BE2C (cell line): Measurements from ENCODE around the gene TBC1D5.

Experiments used
- DNase-seq: peaks from one replicate; pipeline ENCODE4 v3.0.0-alpha.2; 2020
- H3K27me3 ChIP-seq: fragments of 250-450 bp; sonication (Bioruptor Pico); 2 replicates; pipeline ENCODE4 v1.5.1; 2020; ENCODE audit warnings: mild to moderate bottlenecking
- H3K36me3 ChIP-seq: fragments of 250-450 bp; sonication (Bioruptor Pico); 2 replicates; pipeline ENCODE4 v1.5.1; 2020; ENCODE audit warnings: mild to moderate bottlenecking
- H3K4me1 ChIP-seq: fragments of 250-450 bp; sonication (Bioruptor Pico); 2 replicates; pipeline ENCODE4 v1.5.1; 2020
- H3K4me3 ChIP-seq: 2 replicates; pipeline ENCODE4 v1.5.1; 2011; ENCODE audit warnings: low read depth, low read length
- H3K9me3 ChIP-seq: fragments of 250-450 bp; sonication (Bioruptor Pico); 2 replicates; pipeline ENCODE4 v1.5.1; 2020
- TF ChIP-seq, protein P1 (sequence below): IDR thresholded peaks from 2 replicates; pipeline ENCODE4 v1.5.1; 2012; ENCODE audit warnings: mild to moderate bottlenecking, low read depth, low read length

Gene TBC1D5

DNA sequence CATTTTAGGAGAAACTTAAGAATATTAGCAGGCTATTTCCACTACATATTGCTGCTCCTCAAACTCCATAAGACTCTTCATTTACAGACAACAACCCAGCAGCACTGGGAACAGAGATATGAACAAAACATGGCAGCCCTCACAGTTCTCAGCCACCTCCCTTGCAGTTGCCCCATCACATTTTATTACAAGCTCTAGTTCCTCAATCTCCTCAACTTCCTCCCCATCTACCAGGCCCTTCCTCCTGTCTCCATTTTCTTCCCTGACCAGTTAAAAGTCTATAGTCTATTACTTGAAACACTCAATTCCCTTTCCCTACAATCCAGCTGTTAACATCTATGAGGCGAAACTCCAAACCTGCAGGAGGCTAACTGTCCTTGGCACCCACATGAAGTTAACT, 412.5 kb downstream of the TBC1D5 start:
- Histone ChIP-seq H3K27me3 (no peaks in the 10 kb centered on the region), H3K4me3 (no peak overlapping the region), H3K36me3 (no peaks in the 10 kb centered on the region), H3K9me3 (no peaks in the 10 kb centered on the region), H3K4me1 (no peaks in the 10 kb centered on the region)
- TF ChIP-seq, protein P1, sequence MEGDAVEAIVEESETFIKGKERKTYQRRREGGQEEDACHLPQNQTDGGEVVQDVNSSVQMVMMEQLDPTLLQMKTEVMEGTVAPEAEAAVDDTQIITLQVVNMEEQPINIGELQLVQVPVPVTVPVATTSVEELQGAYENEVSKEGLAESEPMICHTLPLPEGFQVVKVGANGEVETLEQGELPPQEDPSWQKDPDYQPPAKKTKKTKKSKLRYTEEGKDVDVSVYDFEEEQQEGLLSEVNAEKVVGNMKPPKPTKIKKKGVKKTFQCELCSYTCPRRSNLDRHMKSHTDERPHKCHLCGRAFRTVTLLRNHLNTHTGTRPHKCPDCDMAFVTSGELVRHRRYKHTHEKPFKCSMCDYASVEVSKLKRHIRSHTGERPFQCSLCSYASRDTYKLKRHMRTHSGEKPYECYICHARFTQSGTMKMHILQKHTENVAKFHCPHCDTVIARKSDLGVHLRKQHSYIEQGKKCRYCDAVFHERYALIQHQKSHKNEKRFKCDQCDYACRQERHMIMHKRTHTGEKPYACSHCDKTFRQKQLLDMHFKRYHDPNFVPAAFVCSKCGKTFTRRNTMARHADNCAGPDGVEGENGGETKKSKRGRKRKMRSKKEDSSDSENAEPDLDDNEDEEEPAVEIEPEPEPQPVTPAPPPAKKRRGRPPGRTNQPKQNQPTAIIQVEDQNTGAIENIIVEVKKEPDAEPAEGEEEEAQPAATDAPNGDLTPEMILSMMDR: no peak
- no peak for DNase-seq

DNA sequence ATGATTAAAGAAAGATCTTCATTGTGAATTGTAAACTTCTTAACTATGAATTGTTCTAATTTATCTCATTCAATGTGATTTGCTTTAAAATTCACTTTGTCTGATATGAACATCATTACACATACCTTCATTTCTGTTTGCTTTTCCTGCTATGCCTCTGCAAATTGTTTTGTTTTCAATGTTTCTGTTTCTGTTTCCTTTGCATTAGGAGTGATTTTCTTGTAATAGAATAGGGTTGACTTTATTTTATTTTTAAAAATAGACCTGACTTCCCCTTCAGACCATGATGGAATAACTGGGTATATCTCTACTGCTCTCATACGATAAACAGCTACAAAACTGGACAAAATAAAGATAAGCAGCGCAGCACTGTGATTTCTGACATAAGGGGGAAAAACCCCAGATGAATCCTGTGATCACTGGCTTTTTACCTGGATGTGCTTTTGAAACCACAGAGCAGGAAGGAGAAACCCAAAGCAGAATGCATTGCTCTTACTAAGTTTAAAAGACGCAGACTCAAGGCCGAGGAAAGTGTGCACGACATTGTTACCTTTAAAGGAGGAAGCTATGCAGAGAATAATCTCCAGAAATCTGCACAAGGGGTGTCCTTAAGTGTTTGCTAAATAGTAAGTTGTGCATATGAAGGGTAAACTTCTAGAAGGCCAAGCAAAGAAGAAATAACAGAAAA, 420.2 kb downstream of the TBC1D5 start:
- Histone ChIP-seq H3K4me3 (no peak overlapping the region), H3K27me3 (no peaks in the 10 kb centered on the region), H3K36me3 (no peaks in the 10 kb centered on the region), H3K9me3 (no peaks in the 10 kb centered on the region), H3K4me1 (no peaks in the 10 kb centered on the region)
- TF ChIP-seq, protein P1: no peak
- DNase-seq: no peak

DNA sequence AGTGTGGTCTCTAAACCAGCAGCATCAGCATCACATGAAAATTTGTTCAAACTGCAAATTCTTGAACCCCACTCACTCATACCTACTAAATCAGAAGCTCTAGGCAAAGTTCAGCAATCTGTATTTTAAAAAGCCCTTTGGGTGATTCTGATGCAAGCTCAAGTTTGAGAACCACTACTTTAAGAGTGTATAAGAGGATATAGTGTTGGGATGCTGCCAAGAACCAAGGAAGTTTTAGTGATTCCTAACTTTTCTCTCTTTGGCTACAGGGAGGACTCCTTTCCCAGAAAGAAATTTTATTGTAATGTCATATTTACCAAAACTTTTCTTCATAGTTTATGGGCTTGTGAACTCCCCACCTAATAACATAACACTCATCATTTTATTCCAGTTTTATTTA, 422.2 kb downstream of the TBC1D5 start:
- TF ChIP-seq, protein P1: no peak
- no peaks in the 10 kb centered on the region for H3K27me3 ChIP-seq
- no peak for DNase-seq
- no peak overlapping the region for H3K4me3 ChIP-seq
- H3K36me3 ChIP-seq: no peaks in the 10 kb centered on the region
- no peaks in the 10 kb centered on the region for H3K9me3 ChIP-seq
- no peaks in the 10 kb centered on the region for H3K4me1 ChIP-seq

DNA sequence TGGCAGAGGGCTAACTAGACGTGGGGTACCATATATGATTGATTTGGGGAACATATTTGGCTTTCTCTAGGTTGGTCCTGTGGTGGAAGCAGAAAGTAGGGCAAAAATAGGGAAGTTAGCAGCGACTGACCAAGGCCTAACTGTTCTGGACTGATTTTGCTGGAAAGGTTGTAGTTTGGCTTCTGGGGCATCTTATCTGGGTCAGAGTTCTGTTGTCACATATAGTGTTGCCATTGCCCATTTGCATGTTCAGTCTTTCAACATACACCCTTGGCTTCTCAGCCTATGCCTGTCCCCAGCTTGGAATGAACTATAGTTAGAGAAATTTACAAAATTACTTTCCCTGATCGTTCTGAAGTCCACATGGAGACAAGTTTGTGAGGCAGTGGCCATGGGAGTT, 426.5 kb downstream of the TBC1D5 start:
- no peak overlapping the region for H3K4me3 ChIP-seq
- no peaks in the 10 kb centered on the region for H3K27me3 ChIP-seq
- no peak for DNase-seq
- TF ChIP-seq, protein P1: no peak
- no peaks in the 10 kb centered on the region for H3K4me1 ChIP-seq
- H3K9me3 ChIP-seq: no peaks in the 10 kb centered on the region
- H3K36me3 ChIP-seq: no peaks in the 10 kb centered on the region

DNA sequence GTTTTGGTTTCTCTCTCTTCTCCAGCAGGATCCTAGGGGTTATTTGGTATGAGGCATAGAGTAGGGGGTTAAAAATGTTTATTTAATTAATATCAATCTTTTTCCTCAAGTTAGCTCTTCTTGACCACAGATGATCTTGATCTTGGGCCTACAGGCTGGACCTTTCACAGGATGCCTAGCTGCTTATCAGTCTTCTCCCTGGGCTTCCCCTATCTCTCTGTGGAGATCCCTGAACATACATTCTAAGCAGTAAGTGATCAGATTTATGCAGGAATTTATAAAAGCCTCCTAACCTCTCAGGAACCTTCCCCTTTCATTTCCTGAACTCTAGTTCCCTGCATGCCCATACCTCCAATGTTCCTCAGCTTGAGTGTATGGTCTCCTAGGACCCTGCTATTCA, 428.3 kb downstream of the TBC1D5 start:
- no peak for DNase-seq
- TF ChIP-seq, protein P1: no peak
- no peaks in the 10 kb centered on the region for H3K4me1 ChIP-seq
- H3K4me3 ChIP-seq: no peak overlapping the region
- no peaks in the 10 kb centered on the region for H3K27me3 ChIP-seq
- H3K36me3 ChIP-seq: no peaks in the 10 kb centered on the region
- H3K9me3 ChIP-seq: no peaks in the 10 kb centered on the region

DNA sequence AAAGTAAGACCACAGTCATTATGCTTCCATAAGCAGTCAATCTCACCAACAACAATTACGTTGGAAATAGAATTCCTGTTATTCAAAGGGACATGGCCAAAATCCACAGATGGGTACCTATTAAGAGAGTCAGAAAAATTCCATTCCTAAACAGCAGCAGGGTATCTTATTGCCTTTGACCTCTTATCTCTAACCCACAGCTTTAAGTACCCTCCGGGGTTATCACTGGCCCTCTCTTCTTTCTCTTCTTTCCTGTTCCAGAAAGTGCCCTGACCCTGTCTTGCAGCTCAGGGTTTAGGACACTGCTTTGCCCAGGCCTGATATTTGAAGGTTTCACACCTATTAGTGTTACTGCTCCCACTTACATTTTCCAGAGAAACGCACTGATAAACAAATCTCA, 428.7 kb downstream of the TBC1D5 start:
- Histone ChIP-seq H3K9me3 (no peaks in the 10 kb centered on the region), H3K4me3 (no peak overlapping the region), H3K27me3 (no peaks in the 10 kb centered on the region), H3K36me3 (no peaks in the 10 kb centered on the region), H3K4me1 (no peaks in the 10 kb centered on the region)
- TF ChIP-seq, protein P1: no peak
- no peak for DNase-seq
